Kasumi-1 (cell line): ENCODE measurements around the gene FAM13C.

Experiments
- DNase-seq, 2 experiments: peaks; one replicate each; lab custom pipeline; 2025; lab: John Stamatoyannopoulos, UW

Gene FAM13C

DNA sequence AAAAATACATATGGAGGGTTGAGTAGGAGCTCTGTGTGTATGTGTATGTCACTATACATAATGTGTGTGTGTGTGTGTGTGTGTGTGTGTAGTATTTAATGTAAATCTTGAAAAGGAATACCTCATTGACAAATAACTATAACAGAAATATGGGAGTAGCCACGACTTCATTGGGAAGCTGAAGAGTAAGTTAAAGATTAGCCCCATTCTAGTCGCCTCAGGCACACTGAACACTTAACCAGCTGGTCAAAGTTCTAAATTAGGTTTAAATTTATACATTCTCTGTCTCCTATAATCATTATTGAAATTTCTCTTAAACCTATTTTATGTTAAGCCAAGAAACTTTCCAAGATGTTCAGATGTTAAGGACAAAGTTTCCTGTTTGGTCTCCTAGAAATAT lies 45.3 kb downstream of the FAM13C start:
- DNase-seq: no peak

DNA sequence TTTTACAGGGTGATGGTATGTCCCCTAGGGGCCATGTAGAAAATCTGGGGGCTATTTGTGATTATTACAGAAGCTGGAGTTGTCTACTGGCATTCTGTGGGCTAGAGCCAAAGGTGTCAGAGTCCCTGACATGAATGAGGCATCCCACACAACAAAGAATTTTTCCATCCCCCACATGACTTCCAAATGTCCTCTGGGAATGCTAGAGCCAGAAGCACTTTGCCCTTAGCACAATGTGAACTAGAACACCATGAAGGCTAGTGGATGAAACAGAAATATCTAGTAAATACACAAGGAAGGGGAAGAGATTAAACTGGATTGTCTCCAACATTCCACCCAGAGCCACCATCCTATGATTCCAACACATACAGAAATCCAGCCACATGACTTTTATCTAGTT lies 46.9 kb downstream of the FAM13C start:
- no peak for DNase-seq

DNA sequence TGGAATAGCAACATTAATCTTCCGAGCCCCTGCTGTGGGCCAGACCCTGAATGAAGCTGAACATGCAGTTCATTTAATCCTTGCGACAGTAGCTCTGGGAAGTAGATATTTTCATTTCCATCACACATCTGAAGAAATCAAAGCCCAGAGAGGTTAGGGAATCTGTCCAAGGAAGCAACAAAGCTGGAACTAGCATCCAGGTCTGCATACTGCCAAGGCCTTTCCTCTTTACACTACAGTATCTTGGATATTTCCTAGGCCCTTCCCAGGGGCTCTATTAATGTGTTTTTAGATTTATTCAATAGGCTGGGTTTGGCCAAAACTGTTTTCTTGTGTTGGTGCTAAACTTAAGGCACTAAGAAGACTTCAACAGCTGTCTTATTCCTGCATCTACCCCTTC lies 48.1 kb downstream of the FAM13C start:
- no peak for DNase-seq

DNA sequence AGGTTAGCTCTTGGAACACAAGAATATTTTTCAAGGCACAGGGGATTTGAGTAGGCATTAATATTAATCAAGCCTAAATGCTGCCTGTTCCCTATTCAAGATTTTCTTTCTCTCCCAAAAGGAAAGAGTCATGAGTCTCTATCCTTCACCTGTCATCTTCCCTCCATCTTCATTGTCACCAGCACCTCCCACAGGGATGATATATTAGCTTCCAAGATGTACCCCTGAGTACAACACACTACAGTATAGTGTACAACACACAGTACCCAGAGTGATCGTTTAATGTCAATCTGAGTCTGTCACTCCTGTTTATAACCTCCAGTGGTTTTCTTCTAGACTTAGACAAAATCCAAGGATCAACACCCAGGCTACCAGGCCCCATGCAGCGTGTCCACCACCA lies 50.1 kb downstream of the FAM13C start:
- DNase-seq: no peak

DNA sequence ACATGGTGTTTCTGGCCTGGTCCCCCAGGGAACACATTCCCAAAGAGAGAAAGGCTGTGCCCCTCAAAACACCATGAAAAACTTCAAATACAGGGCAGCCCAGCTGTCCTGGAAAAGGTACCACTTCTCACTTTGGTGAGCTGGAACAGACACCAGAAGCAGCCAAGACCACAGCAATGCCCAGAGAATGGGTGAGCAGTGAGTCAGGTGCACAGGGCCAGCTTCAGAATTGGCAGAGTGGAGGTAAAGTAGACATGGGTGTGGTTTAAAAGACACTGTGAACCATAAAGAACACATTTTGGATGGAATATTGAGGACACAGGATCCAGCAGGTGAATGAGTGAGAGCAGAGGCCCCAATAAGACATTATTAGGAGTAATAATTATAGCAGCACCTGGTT lies 51.3 kb downstream of the FAM13C start:
- DNase-seq: no peak

DNA sequence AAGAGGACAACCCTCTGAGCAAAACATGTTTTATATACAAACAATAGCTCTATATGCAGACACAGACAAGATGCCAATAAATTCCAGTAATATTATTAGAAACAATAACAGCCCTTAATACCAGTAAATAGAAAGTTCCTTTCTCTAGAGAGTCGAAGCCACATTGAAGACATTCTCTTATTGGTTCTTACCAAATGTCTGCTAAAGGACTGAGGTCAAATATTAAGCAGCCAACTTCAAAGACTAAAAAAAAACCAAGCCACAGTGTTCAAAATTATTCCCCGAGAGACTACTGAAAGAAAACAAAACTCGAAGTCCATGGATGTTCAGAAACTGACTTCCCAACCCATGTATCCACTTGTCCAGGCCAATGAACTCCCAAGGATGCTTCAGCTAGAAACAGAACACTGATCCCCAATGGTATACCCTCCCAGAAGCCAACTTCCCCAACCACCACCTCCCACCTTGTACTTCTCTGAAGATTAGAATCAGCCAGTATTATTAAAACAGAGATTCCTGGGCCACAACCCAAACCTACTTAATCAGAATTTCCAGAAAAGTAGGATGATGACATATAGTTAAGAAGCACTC lies 51.9 kb downstream of the FAM13C start:
- no peak for DNase-seq

DNA sequence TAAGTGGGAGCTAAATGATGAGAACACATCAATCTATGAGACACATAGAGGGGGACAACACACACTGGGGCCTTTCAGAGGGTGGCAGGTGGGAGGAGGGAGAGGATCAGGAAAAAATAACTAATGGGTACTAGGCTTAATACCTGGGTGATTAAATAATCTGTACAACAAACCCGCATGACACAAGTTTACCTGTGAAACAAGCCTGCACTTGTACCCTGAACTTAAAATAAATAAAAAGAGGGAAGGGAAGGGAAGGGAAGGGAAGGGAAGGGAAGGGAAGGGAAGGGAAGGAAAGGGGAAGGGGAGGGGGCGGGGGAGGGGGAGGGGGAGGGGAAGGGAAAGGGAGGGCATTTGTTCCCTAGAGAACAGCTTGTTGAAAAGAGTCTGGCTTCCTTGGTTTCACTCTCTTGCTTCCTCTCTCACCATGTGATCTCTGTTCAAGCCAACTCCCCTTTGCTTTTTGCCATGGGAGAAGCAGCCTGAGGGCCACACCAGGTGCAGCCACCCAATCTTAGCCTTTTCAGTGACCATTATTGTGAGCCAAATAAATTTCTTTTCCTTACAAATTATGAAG lies 57.7 kb downstream of the FAM13C start:
- no peak for DNase-seq

DNA sequence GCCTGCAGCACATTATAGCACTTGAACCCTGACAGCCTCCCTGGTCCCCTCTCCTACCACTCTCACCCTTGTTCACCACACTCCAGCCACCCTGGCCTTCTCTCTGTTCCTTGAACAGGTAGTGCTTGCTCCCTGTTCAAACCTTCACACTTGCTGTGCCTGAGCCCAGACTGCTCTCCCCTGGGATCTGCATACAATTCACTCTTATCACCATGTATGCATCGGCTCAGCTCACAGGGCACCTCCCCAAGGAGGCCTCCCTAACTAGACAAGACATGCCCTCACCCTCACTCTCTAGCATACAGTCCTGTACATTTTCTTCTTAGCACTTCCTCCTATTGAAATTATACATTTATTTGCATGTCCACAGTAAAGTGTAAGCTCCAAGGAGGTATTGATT lies 59.3 kb downstream of the FAM13C start:
- DNase-seq: no peak

DNA sequence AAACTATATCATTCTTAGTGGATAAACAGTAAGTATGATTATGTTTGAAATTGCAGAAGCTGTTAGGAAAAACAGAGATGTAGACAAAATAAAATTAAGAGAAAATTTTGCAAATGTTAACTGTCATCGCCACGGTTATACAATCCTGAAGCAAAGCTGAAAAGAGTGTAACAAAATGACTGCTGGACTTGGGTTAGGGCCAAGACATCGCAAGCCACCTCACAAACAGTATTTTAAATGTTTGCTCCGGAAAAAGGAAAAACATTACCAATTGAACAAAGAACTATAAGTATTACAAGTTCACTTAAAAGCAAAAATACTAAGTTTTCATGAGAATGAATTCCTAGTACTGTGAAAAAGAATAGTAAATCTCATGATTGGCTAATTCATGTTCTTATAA lies 60.0 kb downstream of the FAM13C start:
- DNase-seq: no peak

DNA sequence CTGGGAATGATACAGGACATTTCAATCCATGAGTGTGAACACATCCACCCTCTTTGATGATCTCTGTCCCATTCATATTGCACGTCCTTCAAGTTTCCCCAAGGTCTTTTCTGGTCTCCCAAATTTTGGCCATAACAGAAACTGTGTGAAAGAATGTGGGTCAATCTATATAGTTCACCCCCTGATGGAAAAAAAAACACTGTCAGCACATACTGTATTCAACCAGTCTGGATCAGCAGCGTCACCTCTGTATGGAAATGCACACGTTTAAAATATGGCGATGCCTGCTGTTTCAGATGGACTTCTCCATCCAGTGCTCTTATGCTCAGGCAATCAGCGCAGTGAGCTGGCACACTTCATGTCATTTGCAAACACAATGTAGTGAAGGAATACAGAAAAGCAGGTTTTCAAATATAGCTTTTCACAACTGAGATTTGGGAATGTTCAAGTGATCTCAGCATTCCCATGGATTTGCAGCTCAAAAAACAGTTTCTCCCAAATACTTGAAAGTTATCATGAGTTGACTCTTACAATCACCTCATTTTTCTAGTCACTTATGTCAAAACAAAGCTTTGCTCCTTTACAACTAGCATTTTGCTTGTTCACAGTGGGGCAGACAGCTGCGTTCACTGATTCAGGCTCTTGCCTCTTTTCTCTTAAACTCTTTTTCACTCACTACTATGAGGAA lies 61.1 kb downstream of the FAM13C start:
- DNase-seq: no peak

DNA sequence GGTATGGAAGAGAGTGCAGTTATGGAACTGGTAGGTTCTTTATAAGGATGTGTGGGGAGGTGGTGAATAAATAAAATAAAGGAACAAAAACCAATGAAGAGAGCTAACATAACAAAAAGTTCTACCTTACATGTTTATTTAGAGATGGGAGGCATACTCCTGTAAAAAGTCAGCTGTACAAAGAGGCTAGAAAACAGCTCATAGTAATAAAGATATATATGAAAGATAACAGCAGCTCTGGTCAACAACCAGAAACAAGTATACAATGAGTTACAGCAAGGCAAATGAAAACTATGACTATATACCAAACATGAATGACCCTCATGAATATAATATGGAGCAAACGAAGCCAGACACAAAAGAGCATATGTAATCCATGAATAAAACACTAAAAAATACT lies 62.0 kb downstream of the FAM13C start:
- no peak for DNase-seq

DNA sequence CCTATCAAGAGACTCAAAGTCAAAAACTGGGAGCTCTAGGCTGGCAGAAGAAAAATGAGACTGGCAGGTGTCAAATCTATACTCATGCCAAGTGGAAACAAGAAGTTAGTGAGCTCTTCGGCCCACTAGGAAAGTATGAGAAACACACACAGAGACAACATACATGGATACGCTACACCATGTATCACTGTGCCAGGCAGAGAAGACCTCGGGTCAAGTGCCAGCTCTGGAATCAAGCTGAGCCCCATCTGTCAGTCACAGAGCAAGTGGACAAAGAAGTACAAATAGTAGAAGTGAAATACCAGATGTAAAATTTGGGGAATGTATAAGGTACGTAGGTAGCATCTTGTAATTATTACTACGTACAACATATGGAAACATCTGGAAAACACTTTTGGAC lies 62.4 kb downstream of the FAM13C start:
- DNase-seq: no peak

DNA sequence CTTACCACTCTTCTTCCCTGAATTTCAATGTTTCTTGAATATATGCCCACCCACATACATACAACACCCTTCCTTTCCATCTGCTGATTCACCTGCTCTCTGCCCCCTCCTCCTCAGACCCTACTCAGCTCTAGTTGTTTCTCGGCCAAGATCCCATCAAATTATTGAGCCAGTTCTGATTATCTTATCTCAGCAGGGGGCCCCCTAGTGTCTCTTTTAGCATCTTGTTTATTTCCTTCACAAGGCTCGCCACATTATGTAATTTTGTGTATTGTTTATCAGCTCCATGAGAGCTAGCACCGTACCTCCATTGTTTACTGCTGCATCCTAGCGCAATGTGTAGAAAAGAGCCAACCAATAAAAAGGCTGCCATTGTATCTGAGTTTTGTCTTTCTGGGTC lies 71.9 kb downstream of the FAM13C start:
- no peak for DNase-seq

DNA sequence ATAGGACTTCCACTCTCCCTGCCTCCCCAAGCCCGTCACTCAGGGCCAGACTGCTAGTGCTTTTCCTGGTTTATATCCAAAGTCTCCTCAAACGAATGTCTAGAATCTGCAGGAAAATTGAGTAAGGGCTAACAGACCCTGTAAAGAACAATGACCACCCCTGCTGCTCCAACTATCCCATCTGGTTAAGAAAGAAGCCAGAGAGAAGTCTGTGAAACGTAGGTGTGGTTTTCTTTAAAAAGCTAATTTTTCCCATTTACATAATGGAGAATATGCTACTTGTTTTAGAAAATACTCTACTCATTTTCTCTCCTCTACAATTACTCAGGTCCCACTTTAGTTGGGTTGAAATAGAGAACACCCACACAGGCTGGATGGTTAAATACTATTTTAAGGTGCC lies 72.5 kb downstream of the FAM13C start:
- no peak for DNase-seq

DNA sequence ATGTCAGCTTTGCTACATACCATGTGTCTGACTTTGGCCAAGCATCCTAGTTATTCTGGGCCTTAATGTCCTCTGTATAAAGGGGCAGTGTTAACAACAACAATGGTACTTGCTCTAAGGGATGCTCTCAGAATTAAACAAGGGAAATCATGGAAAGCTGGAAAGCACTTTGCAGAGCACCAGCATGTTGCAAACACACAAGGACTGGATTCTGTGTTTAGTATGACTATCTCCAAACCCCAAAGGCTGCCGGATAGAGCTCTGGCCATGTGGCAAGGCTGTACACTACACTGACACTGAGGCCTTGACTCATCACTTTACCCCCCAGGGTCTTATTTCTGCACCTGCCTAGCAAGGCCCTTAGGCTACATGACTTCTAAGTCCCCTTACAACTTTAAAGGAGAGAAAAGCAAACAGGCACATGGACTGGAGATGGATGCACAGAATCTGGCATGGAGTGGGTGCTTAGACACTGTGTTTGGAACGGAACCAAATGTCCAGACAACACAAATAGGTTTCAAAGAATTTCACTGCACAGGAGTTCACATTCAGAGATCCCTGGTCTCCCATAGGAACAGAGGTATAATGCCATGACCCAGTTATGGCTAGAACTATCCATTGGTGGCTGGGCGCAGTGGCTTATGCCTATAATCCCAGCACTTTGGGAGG lies 74.6 kb downstream of the FAM13C start:
- no peak for DNase-seq

DNA sequence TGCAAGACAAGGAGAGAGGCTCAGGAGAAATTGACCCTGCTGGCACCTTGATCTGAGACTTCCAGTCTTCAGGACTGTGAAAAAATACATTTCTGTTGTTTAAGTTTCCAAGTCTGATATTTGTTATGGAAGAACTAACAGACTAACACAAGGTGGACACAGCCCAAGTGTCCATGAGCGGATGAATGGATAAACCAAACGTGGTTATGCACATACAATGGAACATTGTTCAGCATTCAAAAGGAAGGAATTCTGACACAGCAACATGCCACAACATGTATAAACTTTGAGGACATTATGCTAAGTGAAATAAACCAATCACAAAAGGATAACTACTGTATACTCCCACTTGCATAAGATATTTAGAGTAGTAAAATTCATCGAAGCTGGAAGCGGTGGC lies 76.5 kb downstream of the FAM13C start:
- no peak for DNase-seq

DNA sequence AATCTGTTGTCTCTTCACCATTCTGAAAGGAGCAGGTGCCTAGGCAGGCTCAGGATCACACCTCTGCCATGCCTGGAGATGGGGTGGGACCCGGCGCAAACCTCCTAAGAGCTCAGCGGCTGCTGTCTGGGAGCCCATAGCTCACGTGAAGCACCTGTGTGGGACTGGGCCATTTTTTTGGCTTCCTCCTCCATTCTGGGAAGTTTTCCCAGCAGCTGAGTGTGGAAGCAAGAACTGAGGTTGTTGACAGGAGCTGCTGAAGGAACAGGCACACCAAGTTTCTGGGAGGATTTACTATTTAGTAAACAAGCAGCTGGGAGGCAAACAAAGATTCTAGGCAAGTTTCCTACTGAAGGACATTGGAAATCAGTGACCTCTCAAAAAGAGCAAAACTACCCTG lies 77.3 kb downstream of the FAM13C start:
- DNase-seq: no peak

DNA sequence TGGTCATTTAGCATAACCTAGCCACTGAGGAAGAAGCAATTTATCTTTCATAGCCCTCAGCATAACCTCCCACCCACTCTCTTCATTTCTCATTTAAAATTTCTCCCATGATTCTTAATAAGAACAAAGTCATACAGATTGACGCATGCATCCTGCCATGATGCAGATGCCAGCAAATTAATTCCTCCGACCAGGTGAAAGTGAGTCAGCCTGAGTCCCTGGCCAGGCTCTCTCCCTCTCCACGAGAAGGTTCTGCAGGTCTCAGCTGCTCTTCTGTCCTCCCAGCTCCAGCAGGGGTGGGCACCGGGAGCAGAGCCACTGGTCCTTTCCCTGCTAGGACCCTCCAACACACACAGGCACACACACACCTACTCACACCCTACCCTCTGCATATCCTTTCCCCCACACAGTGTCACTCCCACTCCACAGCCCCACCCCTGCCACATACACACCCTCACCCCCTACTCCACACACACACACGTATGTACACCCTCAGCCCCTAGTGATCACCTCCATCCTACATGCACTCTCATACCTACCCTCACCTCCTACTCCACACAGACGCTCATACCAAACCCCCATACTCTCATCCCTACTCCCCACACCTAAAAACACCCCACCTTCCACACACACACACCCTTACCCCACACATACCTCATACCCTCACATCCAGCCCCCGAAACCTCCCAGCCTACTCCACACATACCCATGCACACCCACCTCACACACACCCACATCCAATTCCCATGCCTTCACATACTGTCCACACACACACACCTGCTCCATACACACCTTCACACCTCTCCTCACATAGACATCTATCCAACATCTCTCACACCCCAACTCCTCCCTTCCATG lies 78.0 kb downstream of the FAM13C start:
- no peak for DNase-seq

DNA sequence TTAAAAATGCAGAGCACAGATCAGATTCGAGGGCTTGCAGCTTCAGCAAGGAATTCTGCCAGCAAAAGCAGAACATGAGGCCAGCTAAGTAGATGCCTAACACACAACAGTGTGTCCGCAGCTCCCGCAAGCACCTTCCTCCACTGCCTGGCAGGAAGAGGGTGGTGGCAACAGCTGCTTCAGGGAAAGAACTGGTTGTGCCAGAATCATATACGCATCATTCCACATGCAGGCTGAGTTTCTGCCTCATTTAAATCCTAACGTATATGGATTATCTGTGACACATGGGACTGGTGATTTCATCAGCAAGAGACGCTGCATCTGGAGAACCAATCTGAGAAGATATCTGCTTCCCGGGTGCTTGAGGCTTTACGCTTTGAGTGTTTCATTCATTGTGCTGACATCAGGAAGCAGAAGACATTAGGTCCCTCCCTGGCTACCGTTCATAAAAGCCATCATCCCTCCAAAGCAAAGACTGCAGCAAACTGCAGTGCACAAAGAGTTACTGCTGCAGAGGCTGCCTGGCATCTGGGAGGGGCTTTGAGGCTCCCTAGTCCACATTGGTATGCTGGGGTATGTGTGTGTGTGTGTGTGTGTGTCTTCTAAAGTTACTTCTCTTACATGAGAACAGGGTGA lies 78.8 kb downstream of the FAM13C start:
- no peak for DNase-seq

DNA sequence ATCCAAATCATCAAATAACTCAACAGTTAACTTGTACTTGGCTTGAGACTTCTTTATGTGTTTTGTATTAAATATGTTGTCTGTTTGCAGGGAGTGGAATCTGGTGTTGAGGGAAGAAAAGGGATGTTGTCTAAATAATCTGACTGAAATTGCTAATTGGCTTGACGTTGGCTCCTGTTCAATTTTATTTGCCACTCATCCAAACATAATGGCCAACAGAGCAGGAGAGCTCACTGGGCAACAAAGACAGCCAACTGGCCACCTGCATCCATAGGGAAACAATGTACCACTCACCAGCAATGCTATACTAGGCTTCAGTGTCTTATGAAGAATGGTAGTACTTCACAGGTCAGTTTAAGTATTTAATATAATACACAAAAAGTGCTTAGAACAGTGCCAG lies 80.5 kb downstream of the FAM13C start:
- no peak for DNase-seq

DNA sequence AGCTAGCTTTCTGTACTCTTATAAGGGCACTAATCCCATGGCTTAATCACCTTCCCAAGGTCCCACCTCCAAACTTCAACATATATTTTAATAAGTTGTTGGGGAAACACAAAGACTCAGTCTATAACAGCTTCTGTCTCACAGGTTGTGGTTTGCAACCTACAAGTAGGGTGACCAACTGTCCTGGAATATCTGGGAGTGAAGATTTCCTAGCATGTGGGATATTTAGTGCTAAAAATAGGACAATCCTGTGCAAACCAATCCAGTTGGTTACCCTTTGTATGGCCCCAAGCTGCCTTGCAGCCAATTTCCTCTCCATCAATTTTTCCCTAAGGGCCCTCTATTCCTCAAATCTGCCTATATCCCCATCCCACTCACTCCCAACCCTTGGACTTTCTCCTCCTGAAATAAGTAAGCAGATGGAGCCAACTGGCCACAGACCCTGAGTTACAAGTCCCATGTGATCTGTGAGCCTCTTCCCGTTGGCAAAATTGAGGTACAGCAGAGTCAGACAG lies 82.3 kb downstream of the FAM13C start:
- no peak for DNase-seq

DNA sequence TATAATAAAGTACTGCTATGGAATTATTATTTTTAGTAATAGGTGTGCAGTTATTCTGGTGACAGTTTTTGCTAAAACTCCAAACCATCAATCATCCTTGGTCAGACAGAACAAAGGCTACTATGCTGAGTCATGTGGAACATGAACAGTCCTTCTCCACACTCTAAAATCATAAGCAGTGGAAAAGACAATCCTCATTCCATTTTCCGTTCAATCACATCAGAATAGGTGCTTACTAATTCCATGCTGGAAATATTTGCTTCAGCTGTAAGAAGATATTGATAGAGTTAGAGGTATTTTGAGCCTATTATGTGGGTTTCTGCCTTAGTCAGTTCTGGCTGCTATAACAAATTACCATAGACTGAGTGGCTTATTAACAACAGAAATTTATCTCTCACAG lies 82.9 kb downstream of the FAM13C start:
- no peak for DNase-seq
